ENCODE data around the gene SORBS1. TPM values are rescaled to one million over a fixed set of nuclear protein-coding genes. Genes with fewer than 3 reads are reported as not detected.

The SORBS1 gene
- total RNA-seq, 6 experiments from 2014 or later, result 56.4 to 97.9 (median 76.5) TPM

- peaks cover 0 to 20% (median 9%) of the 10 kb centered on the region in 4 donors for H3K4me1 ChIP-seq
- ATAC-seq (peak in 1 of 4 donors; percentile 5), DNase-seq (no peak)
- TF ChIP-seq CTCF (IDR thresholded peaks at IDR 0.05), result no peak
- no peak for TF ChIP-seq POLR2A (IDR thresholded peaks at IDR 0.05)
- intact Hi-C loops (cut with DNase I), result no loop called here
- no peaks in the 10 kb centered on the region for H3K9me3 ChIP-seq
- H3K36me3 ChIP-seq, result peaks cover 0 to 43% (median 23%) of the 10 kb centered on the region in 4 donors
- H3K27me3 ChIP-seq, result no peaks in the 10 kb centered on the region
- H3K27ac ChIP-seq, result no peak overlapping the region
- no peak overlapping the region for H3K4me3 ChIP-seq
- 77% methylated on average over 5 of the region's 7 CpGs for WGBS (ENCODE audit: insufficient coverage, low coverage, low lambda C conversion rate, missing lambda C conversion rate)
Observed at GRCh38 chr10:95392681-95393164, 168.4 kb downstream of the SORBS1 start.

- Histone ChIP-seq H3K27ac (no peak overlapping the region), H3K27me3 (no peaks in the 10 kb centered on the region), H3K9me3 (no peaks in the 10 kb centered on the region), H3K36me3 (peaks cover 0 to 40% (median 22%) of the 10 kb centered on the region in 4 donors), H3K4me3 (no peak overlapping the region), H3K4me1 (peaks cover 0 to 20% (median 9%) of the 10 kb centered on the region in 4 donors)
- intact Hi-C loops (cut with DNase I), result no loop called here
- DNase-seq (no peak), ATAC-seq (no peak)
- 82% methylated on average over 3 of the region's 3 CpGs for WGBS (ENCODE audit: insufficient coverage, low coverage, low lambda C conversion rate, missing lambda C conversion rate)
- TF ChIP-seq POLR2A (IDR thresholded peaks at IDR 0.05), result no peak
- TF ChIP-seq CTCF (IDR thresholded peaks at IDR 0.05), result no peak
Observed at GRCh38 chr10:95392217-95392584, 169.0 kb downstream of the SORBS1 start.

GRCh38 chr10:95391581-95392216 lies 169.5 kb downstream of the SORBS1 start:
- 75% methylated on average over 4 of the region's 4 CpGs for WGBS (ENCODE audit: insufficient coverage, low coverage, low lambda C conversion rate, missing lambda C conversion rate)
- peaks cover 0 to 20% (median 9%) of the 10 kb centered on the region in 4 donors for H3K4me1 ChIP-seq
- DNase-seq (no peak), ATAC-seq (no peak)
- H3K27ac ChIP-seq, result no peak overlapping the region
- H3K36me3 ChIP-seq, result peaks cover 0 to 35% (median 19%) of the 10 kb centered on the region in 4 donors
- intact Hi-C loops (cut with DNase I), result no loop called here
- no peaks in the 10 kb centered on the region for H3K9me3 ChIP-seq
- H3K4me3 ChIP-seq, result no peak overlapping the region
- no peak for TF ChIP-seq CTCF (IDR thresholded peaks at IDR 0.05)
- TF ChIP-seq POLR2A (IDR thresholded peaks at IDR 0.05), result no peak
- no peaks in the 10 kb centered on the region for H3K27me3 ChIP-seq

GRCh38 chr10:95391164-95391563 lies 170.0 kb downstream of the SORBS1 start:
- ATAC-seq (no peak), DNase-seq (no peak)
- no peak overlapping the region for H3K27ac ChIP-seq
- peaks cover 0 to 26% (median 11%) of the 10 kb centered on the region in 4 donors for H3K4me1 ChIP-seq
- no peak overlapping the region for H3K4me3 ChIP-seq
- H3K27me3 ChIP-seq, result no peaks in the 10 kb centered on the region
- 30% methylated on average over 1 of the region's 1 CpG for WGBS (ENCODE audit: insufficient coverage, low coverage, low lambda C conversion rate, missing lambda C conversion rate)
- TF ChIP-seq CTCF (IDR thresholded peaks at IDR 0.05) (no peak), POLR2A (IDR thresholded peaks at IDR 0.05) (no peak)
- H3K36me3 ChIP-seq, result peaks cover 0 to 31% (median 17%) of the 10 kb centered on the region in 4 donors
- intact Hi-C loops (cut with DNase I), result no loop called here
- H3K9me3 ChIP-seq, result no peaks in the 10 kb centered on the region
